CD4-positive, CD25-positive, alpha-beta regulatory T cell (primary cell): ENCODE results near the gene CKM. TPM values are rescaled to one million over a fixed set of nuclear protein-coding genes. Genes with fewer than 3 reads are reported as not detected.
A peak's percentile ranks its signal among the peaks of the same experiment; 100 is the strongest.
"Not testable (repeated sequence)": the region's sequence is repeated elsewhere in the genome, so short reads cannot be mapped to it uniquely, and the experiment has no call there.

Source experiments
- ATAC-seq, 2 donors: fragments of 150-1000 bp; cut with Tn5 transposase; one replicate each; pipeline ENCODE4 v1.10.0; 2021; ENCODE audit warnings: low read depth in 2 of 2, moderate number of reproducible peaks in 2 of 2, moderate library complexity in 1 of 2
- DNase-seq, 3 donors: peaks; one replicate each; pipeline versions ENCODE4 v3.0.0 to v3.0.0-alpha.2; 2012 to 2022; ENCODE audit warnings: mixed read lengths in 1 of 3
- H3K27ac ChIP-seq: one replicate; pipeline ENCODE4 v1.7.0; 2013; ENCODE audit warnings: mild to moderate bottlenecking, low read length; ENCODE audit not compliant: insufficient read depth, poor library complexity, severe bottlenecking
- H3K27me3 ChIP-seq: one replicate; pipeline ENCODE4 v1.7.0; 2013; ENCODE audit warnings: low read length; ENCODE audit not compliant: control insufficient read depth, insufficient read depth
- H3K36me3 ChIP-seq: one replicate; pipeline ENCODE4 v1.7.0; 2013; ENCODE audit warnings: mild to moderate bottlenecking, low read length, moderate library complexity; ENCODE audit not compliant: control insufficient read depth, insufficient read depth
- H3K4me1 ChIP-seq: 2 replicates; pipeline ENCODE4 v1.7.0; 2013; ENCODE audit warnings: mild to moderate bottlenecking, low read length; ENCODE audit not compliant: insufficient read depth, control insufficient read depth, poor library complexity, severe bottlenecking
- H3K4me3 ChIP-seq: one replicate; pipeline ENCODE4 v1.7.0; 2013; ENCODE audit warnings: low read depth, mild to moderate bottlenecking, low read length, moderate library complexity
- H3K9me3 ChIP-seq, 2 experiments: 1 replicate in 1 of 2; 2 replicates in 1 of 2; pipeline ENCODE4 v1.7.0; 2013; ENCODE audit warnings: low read length in 2 of 2, mild to moderate bottlenecking in 1 of 2, moderate library complexity in 1 of 2; ENCODE audit not compliant: control insufficient read depth in 2 of 2
- H3K27ac Mint-ChIP-seq, 3 donors: one replicate each; pipeline ENCODE4 v1.8.0; 2020 to 2022; ENCODE audit warnings: mild to moderate bottlenecking in 3 of 3, mixed read lengths in 3 of 3, moderate library complexity in 2 of 3
- H3K27me3 Mint-ChIP-seq: one replicate; pipeline ENCODE4 v1.8.0; 2022; ENCODE audit warnings: mild to moderate bottlenecking, mixed read lengths
- H3K36me3 Mint-ChIP-seq: one replicate; pipeline ENCODE4 v1.8.0; 2020; ENCODE audit warnings: mixed read lengths
- H3K4me1 Mint-ChIP-seq, 4 donors: one replicate each; pipeline ENCODE4 v1.8.0; 2020 to 2022; ENCODE audit warnings: mixed read lengths in 4 of 4, mild to moderate bottlenecking in 1 of 4
- H3K4me3 Mint-ChIP-seq, 4 donors: one replicate each; pipeline ENCODE4 v1.8.0; 2020 to 2022; ENCODE audit warnings: mild to moderate bottlenecking in 4 of 4, mixed read lengths in 4 of 4, moderate library complexity in 3 of 4
- H3K9me3 Mint-ChIP-seq, 7 donors: one replicate each; pipeline ENCODE4 v1.8.0; 2020 to 2022; ENCODE audit warnings: mixed read lengths in 7 of 7, mild to moderate bottlenecking in 3 of 7, moderate library complexity in 2 of 7
- polyA plus RNA-seq, 4 donors: library from polyadenylated mRNA; unstranded; fragments of 300-500 nt; fragmentation: Illumina TruSeq; gene quantifications; one replicate each; pipeline ENCODE4 v1.2.3, GENCODE V29; 2021
- total RNA-seq: library from RNA; stranded (reverse); gene quantifications from one replicate; pipeline ENCODE4 v1.2.3, GENCODE V29; 2022

The CKM gene
- total and polyA plus RNA-seq, 5 donors from 2014 or later, result not detected

GRCh38 chr19:45312285-45312684, 10.4 kb downstream of the CKM start:
- not testable (repeated sequence) for H3K27ac Mint-ChIP-seq, H3K27me3 Mint-ChIP-seq, ATAC-seq, H3K9me3 ChIP-seq, H3K36me3 ChIP-seq, H3K4me3 Mint-ChIP-seq, H3K27ac ChIP-seq, H3K4me1 Mint-ChIP-seq, H3K4me1 ChIP-seq, H3K4me3 ChIP-seq, H3K9me3 Mint-ChIP-seq, H3K36me3 Mint-ChIP-seq, DNase-seq, H3K27me3 ChIP-seq

- no peaks in the 10 kb centered on the region for H3K4me1 ChIP-seq
- peaks cover 0 to 2% (median 0%) of the 10 kb centered on the region in 7 donors for H3K9me3 Mint-ChIP-seq
- no peaks in the 10 kb centered on the region for H3K36me3 ChIP-seq
- H3K27me3 ChIP-seq, result no peaks in the 10 kb centered on the region
- no peak overlapping the region for H3K27ac ChIP-seq
- H3K4me1 Mint-ChIP-seq, result no peaks in the 10 kb centered on the region
- no peaks in the 10 kb centered on the region for H3K36me3 Mint-ChIP-seq
- DNase-seq (no peak), ATAC-seq (no peak)
- H3K27ac Mint-ChIP-seq, result no peak overlapping the region
- H3K27me3 Mint-ChIP-seq, result peaks cover 9% of the 10 kb centered on the region
- H3K4me3 ChIP-seq, result no peak overlapping the region
- no peaks in the 10 kb centered on the region for H3K9me3 ChIP-seq
- no peak overlapping the region for H3K4me3 Mint-ChIP-seq
These were observed 11.1 kb downstream of the CKM start for GRCh38 chr19:45311621-45312020.

- not testable (repeated sequence) for H3K4me1 Mint-ChIP-seq, H3K27me3 ChIP-seq, H3K9me3 ChIP-seq, DNase-seq, H3K27me3 Mint-ChIP-seq, H3K4me3 ChIP-seq, H3K4me3 Mint-ChIP-seq, ATAC-seq, H3K36me3 ChIP-seq, H3K36me3 Mint-ChIP-seq, H3K4me1 ChIP-seq, H3K9me3 Mint-ChIP-seq, H3K27ac ChIP-seq
- H3K27ac Mint-ChIP-seq, result peak overlapping the region in 1 of 3 donors; percentile 69
These were observed 13.4 kb downstream of the CKM start for GRCh38 chr19:45309322-45309721.

GRCh38 chr19:45307361-45307760, 15.3 kb downstream of the CKM start:
- no peaks in the 10 kb centered on the region for H3K4me1 ChIP-seq
- no peaks in the 10 kb centered on the region for H3K36me3 ChIP-seq
- no peak overlapping the region for H3K27ac ChIP-seq
- H3K4me3 ChIP-seq, result no peak overlapping the region
- Mint-ChIP-seq H3K36me3 (no peaks in the 10 kb centered on the region), H3K4me1 (peaks cover 0 to 10% (median 0%) of the 10 kb centered on the region in 4 donors), H3K9me3 (peaks cover 0 to 3% (median 0%) of the 10 kb centered on the region in 7 donors), H3K27me3 (no peaks in the 10 kb centered on the region), H3K4me3 (no peak overlapping the region), H3K27ac (no peak overlapping the region)
- H3K9me3 ChIP-seq, result no peaks in the 10 kb centered on the region
- H3K27me3 ChIP-seq, result no peaks in the 10 kb centered on the region
- no peak for ATAC-seq
- no peak for DNase-seq

- Histone ChIP-seq H3K27ac (no peak overlapping the region), H3K36me3 (no peaks in the 10 kb centered on the region), H3K4me1 (no peaks in the 10 kb centered on the region), H3K27me3 (no peaks in the 10 kb centered on the region), H3K9me3 (no peaks in the 10 kb centered on the region), H3K4me3 (no peak overlapping the region)
- Mint-ChIP-seq H3K9me3 (peaks cover 0 to 3% (median 0%) of the 10 kb centered on the region in 7 donors), H3K36me3 (peaks cover 4% of the 10 kb centered on the region), H3K27ac (no peak overlapping the region), H3K4me3 (no peak overlapping the region), H3K27me3 (no peaks in the 10 kb centered on the region), H3K4me1 (peaks cover 0 to 10% (median 0%) of the 10 kb centered on the region in 4 donors)
- DNase-seq (no peak), ATAC-seq (no peak)
These were observed 16.1 kb downstream of the CKM start for GRCh38 chr19:45306518-45307027.

- peaks cover 0 to 3% (median 0%) of the 10 kb centered on the region in 7 donors for H3K9me3 Mint-ChIP-seq
- peaks cover 0 to 10% (median 0%) of the 10 kb centered on the region in 4 donors for H3K4me1 Mint-ChIP-seq
- Histone ChIP-seq H3K9me3 (no peaks in the 10 kb centered on the region), H3K4me3 (no peak overlapping the region), H3K4me1 (no peaks in the 10 kb centered on the region), H3K27me3 (no peaks in the 10 kb centered on the region), H3K36me3 (no peaks in the 10 kb centered on the region), H3K27ac (no peak overlapping the region)
- H3K27ac Mint-ChIP-seq, result peak overlapping the region in 1 of 3 donors; percentile 16
- H3K27me3 Mint-ChIP-seq, result no peaks in the 10 kb centered on the region
- H3K4me3 Mint-ChIP-seq, result no peak overlapping the region
- no peak for ATAC-seq
- H3K36me3 Mint-ChIP-seq, result peaks cover 4% of the 10 kb centered on the region
- no peak for DNase-seq
These were observed 16.6 kb downstream of the CKM start for GRCh38 chr19:45306040-45306439.

GRCh38 chr19:45305421-45305820, 17.3 kb downstream of the CKM start:
- Histone ChIP-seq H3K4me3 (no peak overlapping the region), H3K27ac (no peak overlapping the region), H3K4me1 (no peaks in the 10 kb centered on the region), H3K27me3 (no peaks in the 10 kb centered on the region), H3K9me3 (no peaks in the 10 kb centered on the region), H3K36me3 (no peaks in the 10 kb centered on the region)
- peaks cover 0 to 10% (median 0%) of the 10 kb centered on the region in 4 donors for H3K4me1 Mint-ChIP-seq
- DNase-seq (no peak), ATAC-seq (no peak)
- H3K36me3 Mint-ChIP-seq, result peaks cover 10% of the 10 kb centered on the region
- no peaks in the 10 kb centered on the region for H3K27me3 Mint-ChIP-seq
- peak overlapping the region in 1 of 3 donors; percentile 16 for H3K27ac Mint-ChIP-seq
- H3K9me3 Mint-ChIP-seq, result peaks cover 0 to 3% (median 0%) of the 10 kb centered on the region in 7 donors
- no peak overlapping the region for H3K4me3 Mint-ChIP-seq

- Histone ChIP-seq H3K9me3 (no peaks in the 10 kb centered on the region), H3K27ac (no peak overlapping the region), H3K4me3 (no peak overlapping the region), H3K36me3 (no peaks in the 10 kb centered on the region), H3K27me3 (no peaks in the 10 kb centered on the region), H3K4me1 (no peaks in the 10 kb centered on the region)
- DNase-seq (no peak), ATAC-seq (no peak)
- Mint-ChIP-seq H3K27ac (peak overlapping the region in 1 of 3 donors; percentile 48), H3K27me3 (no peaks in the 10 kb centered on the region), H3K4me1 (peaks cover 0 to 10% (median 0%) of the 10 kb centered on the region in 4 donors), H3K9me3 (peaks cover 0 to 3% (median 0%) of the 10 kb centered on the region in 7 donors), H3K4me3 (no peak overlapping the region), H3K36me3 (peaks cover 13% of the 10 kb centered on the region)
These were observed 17.7 kb downstream of the CKM start for GRCh38 chr19:45305007-45305406.
